ENCODE results near the gene DCAF12.

DCAF12 gene

DNA sequence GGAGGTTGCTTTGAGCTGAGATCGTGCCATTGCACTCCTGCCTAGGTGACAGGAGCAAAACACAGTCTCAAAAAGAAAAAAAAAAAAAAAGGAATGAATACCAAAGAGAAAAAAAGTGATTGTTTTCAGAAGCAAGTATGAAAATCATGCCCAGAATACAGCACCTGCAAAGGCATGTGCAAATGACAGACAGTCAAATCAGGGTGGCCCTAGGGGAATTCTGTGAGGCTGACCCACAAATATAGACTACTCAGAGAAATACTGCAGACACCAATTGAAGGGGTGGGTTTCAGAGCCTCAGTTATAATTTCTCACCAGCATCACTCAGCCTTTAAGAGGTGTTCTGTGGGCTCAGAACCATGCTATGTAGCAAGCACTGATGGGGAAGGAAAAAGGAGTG is 28.6 kb downstream of the DCAF12 start:
- TF ChIP-seq GATA3 (IDR thresholded peaks at IDR 0.05; ENCODE audit: low read depth, low read length) (no peak), GATA2 (IDR thresholded peaks at IDR 0.05; ENCODE audit: low read depth, low read length) (no peak)

DNA sequence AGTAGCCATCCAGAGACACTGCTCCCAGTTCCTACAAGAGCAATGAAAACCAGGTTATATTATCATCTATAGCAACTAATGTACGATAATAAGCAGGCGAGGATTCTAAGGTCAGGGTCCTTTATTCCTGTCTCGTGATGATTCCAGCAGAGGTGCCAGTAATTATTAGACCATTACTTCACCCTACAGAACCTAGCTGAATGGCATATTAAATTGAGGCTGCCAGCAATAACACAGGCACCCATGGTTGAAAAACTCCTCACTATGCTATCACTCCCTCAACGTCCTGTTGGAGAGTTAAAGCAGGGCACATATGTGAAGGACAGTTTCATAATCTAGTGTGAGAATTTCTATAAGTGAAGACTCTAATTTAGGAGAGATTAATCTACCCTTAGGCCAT is 29.7 kb downstream of the DCAF12 start:
- TF ChIP-seq GATA3 (IDR thresholded peaks at IDR 0.05; ENCODE audit: low read depth, low read length) (no peak), GATA2 (IDR thresholded peaks at IDR 0.05; ENCODE audit: low read depth, low read length) (no peak)

DNA sequence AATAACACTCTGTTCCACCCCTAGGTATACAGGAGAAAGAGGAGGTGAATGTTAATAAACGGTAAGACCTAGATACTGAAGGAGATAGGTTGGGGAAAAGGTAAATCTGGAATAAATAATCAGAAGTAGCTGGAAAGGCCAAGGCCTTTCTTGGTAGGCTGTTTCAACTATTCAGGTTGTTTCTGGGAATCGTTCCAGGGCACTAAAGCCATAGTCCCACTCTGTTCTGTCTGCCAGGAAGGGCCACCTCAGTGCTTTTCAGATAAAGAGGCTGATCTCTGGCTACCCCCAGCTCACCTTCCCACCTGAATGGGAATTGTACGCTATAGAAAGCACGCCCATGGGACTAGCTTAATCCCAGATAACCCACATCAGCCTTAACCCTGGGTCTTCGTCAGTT is 32.9 kb downstream of the DCAF12 start:
- no peak for TF ChIP-seq GATA2 (IDR thresholded peaks at IDR 0.05; ENCODE audit: low read depth, low read length)
- TF ChIP-seq GATA3 (IDR thresholded peaks at IDR 0.05; ENCODE audit: low read depth, low read length): no peak

DNA sequence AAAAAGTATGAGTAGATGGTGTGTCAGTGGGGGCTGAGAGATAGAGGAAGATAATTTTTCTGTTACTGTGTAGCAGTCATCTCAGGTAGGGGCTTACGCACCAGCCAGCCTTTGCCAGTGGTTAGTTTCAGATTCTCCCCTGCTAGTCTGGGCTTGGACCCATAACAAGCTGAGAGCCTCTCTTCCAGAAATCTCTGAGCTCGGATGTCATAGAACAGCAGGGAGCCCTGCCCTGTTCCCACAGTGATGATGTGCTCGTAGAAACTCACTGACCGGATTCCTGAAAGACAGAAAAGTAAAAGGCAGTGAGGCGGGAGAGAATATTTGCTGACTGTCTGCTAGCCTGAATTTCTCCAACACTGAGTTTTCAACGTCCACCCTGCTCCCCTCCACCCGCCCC is 37.2 kb downstream of the DCAF12 start:
- TF ChIP-seq GATA2 (IDR thresholded peaks at IDR 0.05; ENCODE audit: low read depth, low read length) (no peak), GATA3 (IDR thresholded peaks at IDR 0.05; ENCODE audit: low read depth, low read length) (no peak)

DNA sequence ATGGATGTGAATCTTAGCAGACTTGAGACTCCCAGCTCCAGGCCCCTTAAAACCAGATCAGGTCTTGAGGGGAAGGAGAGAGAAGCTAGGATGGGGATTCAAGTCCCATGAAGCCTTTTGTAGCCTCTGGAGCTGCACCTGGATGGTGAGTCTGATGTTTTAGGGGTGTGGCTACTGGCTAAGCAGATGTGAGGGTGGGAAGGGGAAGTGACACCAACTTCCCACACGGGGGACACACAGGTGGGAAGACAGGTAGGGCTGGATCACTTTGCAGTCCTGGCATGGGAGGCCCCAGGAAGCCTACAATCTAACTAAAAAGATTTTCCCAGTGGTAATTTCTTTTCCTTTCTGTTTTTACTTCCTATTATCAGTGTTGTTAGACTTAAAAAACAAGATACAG is 39.1 kb downstream of the DCAF12 start:
- TF ChIP-seq GATA2 (IDR thresholded peaks at IDR 0.05; ENCODE audit: low read depth, low read length): no peak
- no peak for TF ChIP-seq GATA3 (IDR thresholded peaks at IDR 0.05; ENCODE audit: low read depth, low read length)

DNA sequence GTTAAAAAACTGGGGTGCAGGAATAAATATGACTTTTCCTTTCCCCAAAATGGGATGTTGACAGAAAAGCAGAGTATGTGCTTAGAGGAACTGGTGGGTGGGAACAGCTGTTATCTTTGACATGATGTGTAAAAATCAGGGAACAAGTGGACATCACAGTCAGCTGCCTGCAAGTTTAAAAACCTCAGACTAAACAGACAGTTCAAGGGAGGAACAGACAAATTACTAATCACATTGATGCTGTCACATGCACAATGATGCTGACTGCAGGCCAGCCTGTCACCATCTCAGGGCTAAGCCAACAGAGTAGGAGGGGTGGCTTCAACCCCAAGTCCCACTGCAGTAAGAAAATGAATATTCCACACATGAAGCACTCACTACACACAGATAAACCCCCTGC is 39.6 kb downstream of the DCAF12 start:
- no peak for TF ChIP-seq GATA3 (IDR thresholded peaks at IDR 0.05; ENCODE audit: low read depth, low read length)

DNA sequence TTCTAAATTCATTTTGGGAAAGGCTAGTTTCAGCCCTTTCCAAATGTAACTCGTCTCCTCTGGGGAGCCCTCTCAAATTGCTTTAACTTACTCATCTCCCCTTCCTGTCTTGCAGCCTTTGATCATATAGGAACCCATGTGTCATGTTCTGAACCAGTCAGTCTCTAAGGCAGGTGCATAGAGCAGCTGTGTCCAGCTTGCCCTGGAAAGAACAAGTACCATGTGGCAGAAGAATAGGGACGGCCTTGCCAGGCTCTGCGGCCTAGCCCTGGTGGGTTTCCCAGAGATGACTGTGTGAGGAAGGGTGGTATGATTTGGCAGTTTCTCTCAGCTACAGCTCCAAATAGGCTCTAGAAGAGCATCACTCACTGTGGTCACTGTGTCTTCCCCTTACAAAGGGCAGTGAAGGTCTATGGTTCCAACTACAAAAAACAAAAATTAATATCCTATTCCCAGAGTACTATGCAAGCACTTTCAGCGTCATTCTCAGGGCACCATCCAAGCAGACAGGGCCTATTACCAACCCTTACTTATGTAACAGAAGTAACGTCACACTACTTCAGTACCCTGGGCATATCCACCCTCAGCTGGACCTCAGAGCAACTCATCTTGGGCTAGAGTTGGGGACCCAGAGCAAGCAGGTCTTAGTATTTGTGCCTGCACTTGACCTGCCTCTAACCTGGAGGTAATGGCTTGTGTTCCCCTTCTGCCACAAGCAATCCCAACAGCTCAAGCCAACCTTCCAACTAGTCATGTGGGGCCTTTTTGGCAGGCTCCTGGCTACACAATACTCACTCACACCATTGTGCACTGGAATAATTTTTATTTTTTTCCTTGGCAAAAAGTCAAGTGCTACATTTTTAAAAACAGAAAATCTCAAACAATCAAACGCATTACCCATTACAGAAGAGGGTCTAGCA is 40.7 kb downstream of the DCAF12 start:
- no peak for TF ChIP-seq GATA2 (IDR thresholded peaks at IDR 0.05; ENCODE audit: low read depth, low read length)
- no peak for TF ChIP-seq GATA3 (IDR thresholded peaks at IDR 0.05; ENCODE audit: low read depth, low read length)

DNA sequence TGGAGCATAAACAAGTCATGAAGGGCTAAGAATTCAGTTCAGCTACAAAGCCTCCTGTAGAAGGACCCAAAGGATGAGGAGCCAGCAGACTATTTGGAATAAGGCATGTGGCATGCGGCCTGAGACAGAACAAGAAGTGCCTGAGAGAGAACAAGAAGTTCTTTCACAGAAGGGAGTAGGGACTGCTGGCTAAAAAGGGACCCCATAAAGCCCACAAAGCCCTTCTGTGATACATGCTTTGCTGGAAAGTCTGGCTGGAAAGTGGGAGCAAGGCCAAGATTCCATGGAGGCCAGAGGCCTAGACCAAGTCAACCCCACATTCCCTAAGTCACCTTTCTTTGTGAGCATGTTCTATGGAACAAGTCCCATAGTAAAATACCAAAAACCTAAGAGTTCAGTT is 41.9 kb downstream of the DCAF12 start:
- no peak for TF ChIP-seq GATA2 (IDR thresholded peaks at IDR 0.05; ENCODE audit: low read depth, low read length)
- no peak for TF ChIP-seq GATA3 (IDR thresholded peaks at IDR 0.05; ENCODE audit: low read depth, low read length)

DNA sequence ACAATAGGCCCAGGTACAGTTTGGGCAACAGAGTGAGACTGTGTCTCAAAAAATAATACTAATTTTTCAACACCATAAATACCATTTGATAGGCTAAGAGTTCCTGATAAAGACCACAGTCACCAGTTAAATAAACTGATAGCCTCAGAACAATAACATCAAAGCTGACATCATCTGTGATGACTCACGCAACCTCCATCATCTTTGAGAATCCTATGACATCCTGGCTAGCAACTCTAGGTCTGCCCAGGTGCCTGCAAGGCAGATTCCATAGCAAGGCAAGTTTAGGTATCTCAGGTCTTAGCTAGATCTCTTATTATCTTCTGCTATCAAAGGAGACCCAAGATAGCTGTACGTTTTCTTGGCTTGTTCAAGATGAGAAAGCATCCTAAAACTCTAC is 47.3 kb downstream of the DCAF12 start:
- no peak for TF ChIP-seq GATA3 (IDR thresholded peaks at IDR 0.05; ENCODE audit: low read depth, low read length)
- TF ChIP-seq GATA2 (IDR thresholded peaks at IDR 0.05; ENCODE audit: low read depth, low read length): no peak

DNA sequence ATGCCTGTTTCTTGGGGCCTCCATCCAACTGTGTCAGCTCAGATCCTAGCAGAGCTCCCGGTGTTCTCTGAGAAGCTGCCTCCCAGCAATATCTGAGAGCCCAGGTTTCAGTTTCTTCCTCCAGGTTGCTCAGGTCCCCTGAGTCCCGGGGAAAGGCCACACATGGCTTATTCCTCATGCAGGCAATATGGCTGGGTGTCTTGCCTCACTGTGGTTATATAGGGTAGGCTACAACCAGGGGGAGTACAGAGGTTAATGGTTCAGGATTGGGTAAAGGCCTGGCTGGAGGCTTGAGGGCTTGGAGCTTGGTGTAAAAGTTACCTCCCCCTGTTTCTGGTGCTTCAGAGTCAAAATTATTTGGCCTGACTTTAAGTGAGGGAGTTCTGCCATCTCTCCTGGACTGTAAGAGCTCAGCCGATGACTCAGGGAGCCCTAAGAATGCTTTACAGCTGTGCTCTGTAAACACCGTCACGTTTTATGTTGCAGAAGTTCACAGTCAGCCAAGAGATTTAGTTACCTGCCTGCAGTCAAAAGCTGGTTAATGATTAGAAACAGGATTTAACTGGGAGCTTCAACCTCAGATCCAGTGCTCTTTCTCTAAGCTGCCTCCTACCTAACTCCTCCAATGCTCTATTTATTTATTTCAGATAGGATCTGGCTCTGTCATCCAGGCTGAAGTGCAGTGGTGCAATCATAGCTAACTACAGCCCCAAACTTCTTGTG is 53.5 kb downstream of the DCAF12 start:
- TF ChIP-seq GATA3 (IDR thresholded peaks at IDR 0.05; ENCODE audit: low read depth, low read length) (no peak), GATA2 (IDR thresholded peaks at IDR 0.05; ENCODE audit: low read depth, low read length) (no peak)

DNA sequence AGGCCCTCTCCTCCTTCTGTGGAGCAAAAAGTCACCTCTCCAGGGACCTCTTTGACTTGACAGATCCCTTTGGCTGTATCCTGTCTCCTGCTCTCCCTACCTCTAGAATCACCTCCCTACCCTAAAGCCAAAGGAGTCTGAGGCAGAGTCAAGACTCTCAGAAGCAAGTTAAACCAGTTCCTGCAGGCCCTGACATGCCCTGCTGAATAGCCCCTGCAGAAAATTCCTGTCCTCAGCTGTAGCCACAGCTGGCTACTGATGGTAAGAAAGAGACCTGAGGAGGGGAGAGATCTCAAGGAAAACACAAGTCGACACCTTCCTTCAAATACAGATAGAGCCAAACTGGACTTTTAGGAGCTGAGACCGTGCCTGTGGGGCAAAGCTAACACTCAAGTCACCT is 54.1 kb downstream of the DCAF12 start:
- TF ChIP-seq GATA3 (IDR thresholded peaks at IDR 0.05; ENCODE audit: low read depth, low read length) (no peak), GATA2 (IDR thresholded peaks at IDR 0.05; ENCODE audit: low read depth, low read length) (no peak)

DNA sequence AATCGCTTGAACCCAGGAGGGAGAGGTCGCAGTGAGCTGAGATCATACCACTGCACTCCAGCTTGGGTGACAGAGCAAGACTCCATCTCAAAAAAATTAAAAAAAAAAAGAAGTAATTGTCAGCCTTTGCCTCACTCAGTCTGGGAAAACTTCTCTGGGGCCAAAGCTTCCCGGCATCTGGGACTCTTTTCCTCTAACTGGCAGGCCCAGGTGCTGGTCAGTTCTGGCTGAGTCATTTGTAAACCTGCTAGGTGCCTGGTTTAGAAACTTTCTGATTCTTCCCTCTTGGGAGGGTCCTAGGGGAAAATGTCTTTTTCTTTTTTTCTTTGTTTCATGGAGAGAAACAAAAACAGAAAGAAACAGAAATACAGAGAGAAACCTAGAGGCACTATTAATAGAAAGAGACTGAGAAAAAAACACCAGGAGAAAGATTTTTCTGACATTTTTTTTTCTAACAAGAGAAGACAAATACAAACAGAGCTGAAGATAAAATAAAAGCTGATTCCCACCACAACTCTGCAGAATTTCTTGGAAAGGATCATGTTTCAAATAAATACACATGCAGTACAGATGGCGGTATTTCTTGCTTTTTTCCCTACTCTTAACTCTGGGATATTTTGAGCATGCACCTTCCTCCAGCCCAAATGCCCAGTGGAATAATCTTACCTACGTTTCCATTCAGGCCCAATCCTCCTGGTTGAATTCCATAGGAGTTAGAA is 55.7 kb downstream of the DCAF12 start:
- TF ChIP-seq GATA2 (IDR thresholded peaks at IDR 0.05; ENCODE audit: low read depth, low read length) (no peak), GATA3 (IDR thresholded peaks at IDR 0.05; ENCODE audit: low read depth, low read length) (no peak)

DNA sequence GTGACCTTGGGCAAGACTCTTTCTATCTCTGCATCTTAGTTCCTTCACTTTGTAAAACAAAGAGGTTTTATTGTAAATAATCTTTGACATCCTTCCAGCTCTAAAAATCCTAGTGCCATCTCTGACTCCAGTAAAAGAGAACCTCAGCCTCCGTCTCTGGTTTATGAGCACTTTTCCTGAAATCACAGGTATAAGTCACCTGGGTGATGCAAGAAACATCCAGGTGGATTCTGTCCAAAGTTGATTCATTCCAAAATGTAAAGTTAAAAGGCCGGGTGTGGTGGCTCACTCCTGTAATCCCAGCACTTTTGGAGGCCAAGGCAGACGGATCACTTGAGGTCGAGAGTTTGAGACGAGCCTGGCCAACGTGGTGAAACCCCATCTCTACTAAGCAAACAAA is 56.7 kb downstream of the DCAF12 start:
- TF ChIP-seq GATA2 (IDR thresholded peaks at IDR 0.05; ENCODE audit: low read depth, low read length) (no peak), GATA3 (IDR thresholded peaks at IDR 0.05; ENCODE audit: low read depth, low read length) (no peak)

DNA sequence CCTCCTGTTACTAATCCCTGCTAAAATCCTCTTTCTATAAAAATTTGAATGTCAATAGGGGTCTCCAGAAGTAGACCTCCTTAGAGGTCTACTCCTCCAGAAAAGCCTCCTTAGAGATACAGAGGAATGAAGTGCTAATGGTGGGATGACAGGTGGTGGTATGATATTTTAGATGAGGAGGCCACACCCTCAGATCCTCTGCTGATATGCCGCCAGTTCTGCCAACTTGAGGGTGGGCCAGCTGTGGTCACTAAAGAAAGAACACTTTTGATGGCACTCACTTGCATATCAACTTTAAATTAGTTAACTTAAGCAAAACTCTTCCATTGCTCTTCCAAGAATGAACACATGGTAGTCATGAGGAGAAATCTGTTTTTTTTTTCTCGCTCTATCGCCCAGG is 61.0 kb downstream of the DCAF12 start:
- TF ChIP-seq GATA3 (IDR thresholded peaks at IDR 0.05; ENCODE audit: low read depth, low read length) (no peak), GATA2 (IDR thresholded peaks at IDR 0.05; ENCODE audit: low read depth, low read length) (no peak)

Data from SH-SY5Y (cell line).